Thyroid gland (tissue), 4 donors: ENCODE results near the gene PDIA6. TPM values are rescaled to one million over a fixed set of nuclear protein-coding genes. Genes with fewer than 3 reads are reported as not detected.

Source experiments
- DNase-seq, 2 donors: peaks; one replicate each; pipeline ENCODE4 v3.0.0-alpha.2; 2019
- H3K27ac ChIP-seq, 3 donors: fragments of 200-600 bp; sonication (generic); 1 replicate in 2 of 3; 2 replicates in 1 of 3; pipeline ENCODE4 v1.5.1; 2016 to 2019; ENCODE audit warnings: mild to moderate bottlenecking in 1 of 3, moderate library complexity in 1 of 3
- H3K27me3 ChIP-seq: fragments of 200-600 bp; sonication (generic); one replicate; pipeline ENCODE4 v1.5.1; 2019
- H3K36me3 ChIP-seq, 2 donors: fragments of 200-600 bp; sonication (generic); one replicate each; pipeline ENCODE4 v1.5.1; 2016 to 2019
- H3K4me1 ChIP-seq, 2 donors: fragments of 200-600 bp; sonication (generic); one replicate each; pipeline ENCODE4 v1.5.1; 2017 to 2019
- H3K4me3 ChIP-seq, 3 donors: fragments of 200-600 bp; sonication (generic); replicated peaks in 1 of 3; 1 replicate in 2 of 3; 2 replicates in 1 of 3; pipeline ENCODE4 v1.5.1; 2016; ENCODE audit warnings: mild to moderate bottlenecking in 1 of 3
- H3K9me3 ChIP-seq: fragments of 200-600 bp; sonication (generic); one replicate; pipeline ENCODE4 v1.5.1; 2017
- CTCF ChIP-seq, 6 experiments: fragments of 200-600 bp in 3 of 6; fragments of 450-650 bp in 3 of 6; sonication (generic) in 3 of 6; IDR thresholded peaks; one replicate each; pipeline ENCODE4 v1.5.1; 2016 to 2019; ENCODE audit warnings: antibody characterized with exemption in 6 of 6, mild to moderate bottlenecking in 2 of 6, inconsistent platforms in 1 of 6, moderate library complexity in 1 of 6
- POLR2A ChIP-seq, 2 donors: fragments of 450-650 bp; IDR thresholded peaks; one replicate each; pipeline ENCODE4 v1.6.1; 2017; ENCODE audit warnings: antibody characterized with exemption in 2 of 2, mild to moderate bottlenecking in 2 of 2, moderate library complexity in 1 of 2
- WGBS, 2 donors: methylation state at CpG; one replicate each; pipeline ENCODE4 v1.1.5; 2017; 5-methylcytosine and 5-hydroxymethylcytosine counted together
- intact Hi-C: fragments of 100-400 bp; cut with DNase I; formaldehyde crosslinking; loops from one replicate; pipeline ENCODE4 v1.15.1; 2023
- total RNA-seq, 4 donors: library from RNA; depleted of rRNA; stranded (reverse); fragments of >200 nt; gene quantifications; one replicate each; pipeline ENCODE4 v1.2.3, GENCODE V29; 2016

Gene PDIA6
- total RNA-seq, 4 donors from 2014 or later, result 227 to 540 (median 414) TPM

- DNase-seq, result no peak
- intact Hi-C loops, result no loop called here
- WGBS, 2 donors, result 86 to 88% methylated on average over 8 of the region's 8 CpGs
- no peaks in the 10 kb centered on the region for H3K4me1 ChIP-seq
- no peaks in the 10 kb centered on the region for H3K9me3 ChIP-seq
- no peaks in the 10 kb centered on the region for H3K27me3 ChIP-seq
- peaks cover 35 to 48% of the 10 kb centered on the region in 2 donors for H3K36me3 ChIP-seq
- H3K4me3 ChIP-seq, result no peak overlapping the region
- TF ChIP-seq POLR2A (IDR thresholded peaks at IDR 0.05) (no peak), CTCF (IDR thresholded peaks at IDR 0.05) (no peak)
- H3K27ac ChIP-seq, result no peak overlapping the region
Observed at GRCh38 chr2:10798783-10799182, 13.8 kb downstream of the PDIA6 start.

GRCh38 chr2:10796703-10797102 lies 15.9 kb downstream of the PDIA6 start:
- no peak for DNase-seq
- TF ChIP-seq POLR2A (IDR thresholded peaks at IDR 0.05) (no peak), CTCF (IDR thresholded peaks at IDR 0.05) (no peak)
- Histone ChIP-seq H3K27me3 (no peaks in the 10 kb centered on the region), H3K27ac (no peak overlapping the region), H3K9me3 (no peaks in the 10 kb centered on the region), H3K4me1 (no peaks in the 10 kb centered on the region), H3K36me3 (peaks cover 52 to 64% of the 10 kb centered on the region in 2 donors), H3K4me3 (no peak overlapping the region)
- 93 to 99% methylated on average over 2 of the region's 2 CpGs for WGBS, 2 donors
- intact Hi-C loops, result no loop called here

GRCh38 chr2:10795508-10796046 lies 17.0 kb downstream of the PDIA6 start:
- H3K4me1 ChIP-seq, result no peaks in the 10 kb centered on the region
- intact Hi-C loops, result no loop called here
- TF ChIP-seq POLR2A (IDR thresholded peaks at IDR 0.05) (no peak), CTCF (IDR thresholded peaks at IDR 0.05) (no peak)
- H3K36me3 ChIP-seq, result peaks cover 52 to 65% of the 10 kb centered on the region in 2 donors
- no peak overlapping the region for H3K27ac ChIP-seq
- no peak overlapping the region for H3K4me3 ChIP-seq
- WGBS, 2 donors, result 75 to 76% methylated on average over 7 of the region's 7 CpGs
- H3K27me3 ChIP-seq, result no peaks in the 10 kb centered on the region
- no peaks in the 10 kb centered on the region for H3K9me3 ChIP-seq
- DNase-seq, result no peak

- H3K27me3 ChIP-seq, result no peaks in the 10 kb centered on the region
- no peaks in the 10 kb centered on the region for H3K9me3 ChIP-seq
- H3K4me3 ChIP-seq, result no peak overlapping the region
- DNase-seq, result no peak
- TF ChIP-seq CTCF (IDR thresholded peaks at IDR 0.05) (no peak), POLR2A (IDR thresholded peaks at IDR 0.05) (no peak)
- H3K4me1 ChIP-seq, result no peaks in the 10 kb centered on the region
- 73 to 85% methylated on average over 5 of the region's 5 CpGs for WGBS, 2 donors
- no peak overlapping the region for H3K27ac ChIP-seq
- H3K36me3 ChIP-seq, result peaks cover 54 to 72% of the 10 kb centered on the region in 2 donors
- intact Hi-C loops, result no loop called here
Observed at GRCh38 chr2:10794876-10795275, 17.7 kb downstream of the PDIA6 start.

GRCh38 chr2:10793816-10794215 lies 18.8 kb downstream of the PDIA6 start:
- no peaks in the 10 kb centered on the region for H3K4me1 ChIP-seq
- H3K4me3 ChIP-seq, result no peak overlapping the region
- TF ChIP-seq POLR2A (IDR thresholded peaks at IDR 0.05) (no peak), CTCF (IDR thresholded peaks at IDR 0.05) (no peak)
- peaks cover 62 to 83% of the 10 kb centered on the region in 2 donors for H3K36me3 ChIP-seq
- no peaks in the 10 kb centered on the region for H3K9me3 ChIP-seq
- intact Hi-C loops, result no loop called here
- H3K27me3 ChIP-seq, result no peaks in the 10 kb centered on the region
- DNase-seq, result no peak
- H3K27ac ChIP-seq, result no peak overlapping the region
- WGBS, 2 donors, result 89 to 90% methylated on average over 1 of the region's 1 CpG
